Upper lobe of left lung (tissue), 4 donors: Measurements from ENCODE around the gene STX8.

Source experiments
- EP300 ChIP-seq, 4 donors: sonication (generic); formaldehyde crosslinking; IDR thresholded peaks; one replicate each; pipeline ENCODE4 v1.5.1; 2017; ENCODE audit warnings: antibody characterized with exemption in 4 of 4, control low read depth in 2 of 4
- POLR2A ChIP-seq, 4 donors: fragments of 450-650 bp; IDR thresholded peaks; one replicate each; pipeline ENCODE4 v1.5.1; 2016 to 2017; ENCODE audit warnings: antibody characterized with exemption in 4 of 4, mild to moderate bottlenecking in 2 of 4
- POLR2AphosphoS5 ChIP-seq, 2 donors: sonication (generic); formaldehyde crosslinking; IDR thresholded peaks; one replicate each; pipeline ENCODE4 v1.5.1; 2017; ENCODE audit warnings: antibody characterized with exemption in 2 of 2
- TF ChIP-seq, protein P1 (sequence below), 6 experiments: fragments of 450-650 bp in 4 of 6; fragments of 200-600 bp in 2 of 6; sonication (generic) in 2 of 6; IDR thresholded peaks; one replicate each; pipeline ENCODE4 v1.5.1; 2016 to 2019; ENCODE audit warnings: antibody characterized with exemption in 6 of 6

DNA sequence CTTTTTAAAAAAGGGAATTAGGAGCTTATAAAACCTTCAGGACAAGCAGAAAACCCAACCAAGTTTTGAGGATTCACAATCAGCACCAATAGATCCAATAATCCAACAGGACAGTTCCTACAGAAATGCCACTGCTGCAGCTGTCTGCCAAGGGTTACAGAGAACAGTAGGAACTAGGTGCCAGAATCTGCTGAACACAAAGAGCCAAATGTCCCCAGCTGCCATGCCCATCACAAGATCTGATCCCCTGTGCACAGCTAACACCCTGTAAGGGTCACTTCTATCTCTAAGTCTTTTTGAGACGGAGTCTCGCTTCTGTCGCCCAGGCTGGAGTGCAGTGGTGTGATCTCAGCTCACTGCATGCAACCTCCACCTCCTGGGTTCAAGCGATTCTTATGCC is 262.3 kb downstream of the STX8 start:
- TF ChIP-seq, protein P1, sequence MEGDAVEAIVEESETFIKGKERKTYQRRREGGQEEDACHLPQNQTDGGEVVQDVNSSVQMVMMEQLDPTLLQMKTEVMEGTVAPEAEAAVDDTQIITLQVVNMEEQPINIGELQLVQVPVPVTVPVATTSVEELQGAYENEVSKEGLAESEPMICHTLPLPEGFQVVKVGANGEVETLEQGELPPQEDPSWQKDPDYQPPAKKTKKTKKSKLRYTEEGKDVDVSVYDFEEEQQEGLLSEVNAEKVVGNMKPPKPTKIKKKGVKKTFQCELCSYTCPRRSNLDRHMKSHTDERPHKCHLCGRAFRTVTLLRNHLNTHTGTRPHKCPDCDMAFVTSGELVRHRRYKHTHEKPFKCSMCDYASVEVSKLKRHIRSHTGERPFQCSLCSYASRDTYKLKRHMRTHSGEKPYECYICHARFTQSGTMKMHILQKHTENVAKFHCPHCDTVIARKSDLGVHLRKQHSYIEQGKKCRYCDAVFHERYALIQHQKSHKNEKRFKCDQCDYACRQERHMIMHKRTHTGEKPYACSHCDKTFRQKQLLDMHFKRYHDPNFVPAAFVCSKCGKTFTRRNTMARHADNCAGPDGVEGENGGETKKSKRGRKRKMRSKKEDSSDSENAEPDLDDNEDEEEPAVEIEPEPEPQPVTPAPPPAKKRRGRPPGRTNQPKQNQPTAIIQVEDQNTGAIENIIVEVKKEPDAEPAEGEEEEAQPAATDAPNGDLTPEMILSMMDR (IDR thresholded peaks at IDR 0.05): no peak
- TF ChIP-seq POLR2A (IDR thresholded peaks at IDR 0.05) (no peak), POLR2AphosphoS5 (IDR thresholded peaks at IDR 0.05) (no peak), EP300 (IDR thresholded peaks at IDR 0.05) (no peak)
